HepG2 (cell line): ENCODE results near the gene C21orf91. TPM values are rescaled to one million over a fixed set of nuclear protein-coding genes. Genes with fewer than 3 reads are reported as not detected.

Experiments used
- ATF4 ChIP-seq, 2 experiments: fragments of 450-650 bp in 1 of 2; sonication (generic) in 1 of 2; formaldehyde crosslinking; IDR thresholded peaks; 2 replicates each; pipeline versions ENCODE4 v1.5.0 to v1.8.0; 2020 to 2022; ENCODE audit warnings: mild to moderate bottlenecking in 1 of 2, missing genetic modification reagents in 1 of 2
- CEBPB ChIP-seq: IDR thresholded peaks from 2 replicates; pipeline ENCODE4 v1.6.1; 2011; ENCODE audit warnings: low read depth, low read length, improper control_type of control experiment, borderline replicate concordance
- FOXA3 ChIP-seq: IDR thresholded peaks from 2 replicates; pipeline ENCODE4 v1.6.1; 2016; ENCODE audit warnings: missing genetic modification reagents, missing compliant biosample characterization
- HNF4A ChIP-seq: sonication (generic); formaldehyde crosslinking; IDR thresholded peaks from 2 replicates; pipeline ENCODE4 v1.4.0; 2020; ENCODE audit warnings: missing genetic modification reagents
- RARG ChIP-seq: sonication (generic); formaldehyde crosslinking; IDR thresholded peaks from 2 replicates; pipeline ENCODE4 v1.4.0; 2020; ENCODE audit warnings: low read depth, mild to moderate bottlenecking, missing genetic modification reagents
- SAP130 ChIP-seq: IDR thresholded peaks from 2 replicates; pipeline ENCODE4 v1.6.1; 2016; ENCODE audit warnings: low read depth
- TEAD3 ChIP-seq: optimal IDR thresholded peaks from 2 replicates; pipeline ENCODE3; 2016; ENCODE audit warnings: borderline replicate concordance
- TGIF2 ChIP-seq: IDR thresholded peaks from 2 replicates; pipeline ENCODE4 v1.6.1; 2016; ENCODE audit warnings: control low read depth, missing compliant biosample characterization
- ZNF510 ChIP-seq: sonication (generic); formaldehyde crosslinking; IDR thresholded peaks from 2 replicates; pipeline ENCODE4 v1.4.0; 2020; ENCODE audit warnings: low read depth, mild to moderate bottlenecking, missing genetic modification reagents
- polyA plus RNA-seq, 8 experiments: library from polyadenylated mRNA; depleted of rRNA in 3 of 8; stranded (reverse) in 7 of 8; unstranded in 1 of 8; fragments of >200 nt; fragmentation: Illumina TruSeq in 4 of 8; extraction: Trizol in 4 of 8; gene quantifications; 2 replicates each; pipeline versions ENCODE4 v1.2.1 to v1.2.3, GENCODE V29; 2011 to 2016; ENCODE audit warnings: low read depth in 4 of 8, missing spikeins in 1 of 8, mixed read lengths in 1 of 8; ENCODE audit not compliant: insufficient read depth in 1 of 8
- total RNA-seq, 5 experiments: library from RNA; depleted of rRNA; stranded (reverse); fragments of >200 nt; fragmentation: Illumina TruSeq; extraction: Trizol; gene quantifications; 2 replicates each; pipeline ENCODE4 v1.2.3, GENCODE V29; 2016; ENCODE audit warnings: low read depth in 1 of 5
- TF ChIP-seq, protein P1 (sequence below): IDR thresholded peaks from 2 replicates; pipeline ENCODE4 v1.6.1; 2012; ENCODE audit warnings: low read depth, low read length, improper control_type of control experiment
- TF ChIP-seq, protein P2 (sequence below): sonication (generic); formaldehyde crosslinking; IDR thresholded peaks from 2 replicates; pipeline ENCODE4 v1.8.1; 2023; ENCODE audit warnings: mild to moderate bottlenecking, missing genetic modification reagents
- TF ChIP-seq, protein P3 (sequence below): sonication (generic); formaldehyde crosslinking; IDR thresholded peaks from 2 replicates; pipeline ENCODE4 v1.5.1; 2020; ENCODE audit warnings: missing genetic modification reagents, mild to moderate bottlenecking, borderline replicate concordance

C21orf91 gene
- total and polyA plus RNA-seq, 2 of the 13 experiments (the other 11 are each of a cell fraction or from before 2014, with no cell fraction given), result 2.9 to 7.8 TPM

- TF ChIP-seq RARG (CRISPR knock-in tag) (no peak), TEAD3 (CRISPR knock-in tag) (peak; percentile 22), FOXA3 (CRISPR knock-in tag) (peak; percentile 94), SAP130 (CRISPR knock-in tag) (peak; percentile 42), CEBPB (peak; percentile 58; the same call in 1 of the 2 replicates), TGIF2 (CRISPR knock-in tag) (0 out of 2 replicates have a peak, but pooled peaks have one; percentile 34), ZNF510 (CRISPR knock-in tag) (no peak), ATF4 (CRISPR knock-in tag; IDR thresholded peaks at IDR 0.05) (peak in 1 of 2 experiments; percentile 58; a peak in 1 of 4 replicates), HNF4A (peak; percentile 21; the same call in 1 of the 2 replicates)
- TF ChIP-seq, protein P1, sequence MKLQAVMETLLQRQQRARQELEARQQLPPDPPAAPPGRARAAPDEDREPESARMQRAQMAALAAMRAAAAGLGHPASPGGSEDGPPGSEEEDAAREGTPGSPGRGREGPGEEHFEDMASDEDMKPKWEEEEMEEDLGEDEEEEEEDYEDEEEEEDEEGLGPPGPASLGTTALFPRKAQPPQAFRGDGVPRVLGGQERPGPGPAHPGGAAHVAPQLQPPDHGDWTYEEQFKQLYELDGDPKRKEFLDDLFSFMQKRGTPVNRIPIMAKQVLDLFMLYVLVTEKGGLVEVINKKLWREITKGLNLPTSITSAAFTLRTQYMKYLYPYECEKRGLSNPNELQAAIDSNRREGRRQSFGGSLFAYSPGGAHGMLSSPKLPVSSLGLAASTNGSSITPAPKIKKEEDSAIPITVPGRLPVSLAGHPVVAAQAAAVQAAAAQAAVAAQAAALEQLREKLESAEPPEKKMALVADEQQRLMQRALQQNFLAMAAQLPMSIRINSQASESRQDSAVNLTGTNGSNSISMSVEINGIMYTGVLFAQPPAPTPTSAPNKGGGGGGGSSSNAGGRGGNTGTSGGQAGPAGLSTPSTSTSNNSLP, result 0 out of 2 replicates have a peak, but pooled peaks have one; percentile 51
- TF ChIP-seq, protein P2, sequence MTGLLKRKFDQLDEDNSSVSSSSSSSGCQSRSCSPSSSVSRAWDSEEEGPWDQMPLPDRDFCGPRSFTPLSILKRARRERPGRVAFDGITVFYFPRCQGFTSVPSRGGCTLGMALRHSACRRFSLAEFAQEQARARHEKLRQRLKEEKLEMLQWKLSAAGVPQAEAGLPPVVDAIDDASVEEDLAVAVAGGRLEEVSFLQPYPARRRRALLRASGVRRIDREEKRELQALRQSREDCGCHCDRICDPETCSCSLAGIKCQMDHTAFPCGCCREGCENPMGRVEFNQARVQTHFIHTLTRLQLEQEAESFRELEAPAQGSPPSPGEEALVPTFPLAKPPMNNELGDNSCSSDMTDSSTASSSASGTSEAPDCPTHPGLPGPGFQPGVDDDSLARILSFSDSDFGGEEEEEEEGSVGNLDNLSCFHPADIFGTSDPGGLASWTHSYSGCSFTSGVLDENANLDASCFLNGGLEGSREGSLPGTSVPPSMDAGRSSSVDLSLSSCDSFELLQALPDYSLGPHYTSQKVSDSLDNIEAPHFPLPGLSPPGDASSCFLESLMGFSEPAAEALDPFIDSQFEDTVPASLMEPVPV (CRISPR knock-in tag), result no peak
- TF ChIP-seq, protein P3, sequence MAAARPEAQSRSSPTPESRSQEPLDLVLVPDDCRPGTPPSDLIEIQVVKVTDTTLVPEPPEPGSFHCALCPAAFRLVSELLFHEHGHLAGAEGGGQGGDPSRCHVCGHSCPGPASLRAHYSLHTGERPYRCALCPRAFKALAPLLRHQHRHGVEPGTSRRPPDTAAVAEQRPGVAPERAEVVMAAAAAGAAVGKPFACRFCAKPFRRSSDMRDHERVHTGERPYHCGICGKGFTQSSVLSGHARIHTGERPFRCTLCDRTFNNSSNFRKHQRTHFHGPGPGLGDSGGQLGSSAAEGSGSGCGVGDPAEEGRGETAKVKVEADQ (CRISPR knock-in tag), result peak; percentile 80; the same call in 1 of the 2 replicates
Measured at GRCh38 chr21:17786851-17787181, 32.3 kb downstream of the C21orf91 start (continued).
